M059J (cell line): ENCODE measurements around the gene CRY2. TPM values are rescaled to one million over a fixed set of nuclear protein-coding genes. Genes with fewer than 3 reads are reported as not detected.

Experiments
- DNase-seq: peaks from one replicate; pipeline ENCODE4 v3.0.0-alpha.2; 2012; ENCODE audit warnings: low read depth
- total RNA-seq: library from RNA; depleted of rRNA; stranded (reverse); fragments of >200 nt; shearing (Covaris generic); gene quantifications from 2 replicates; pipeline ENCODE4 v1.2.3, GENCODE V29; 2014; rRNA removed

Gene CRY2
- total RNA-seq, 1 experiment from 2014 or later = 6.1 TPM

DNA sequence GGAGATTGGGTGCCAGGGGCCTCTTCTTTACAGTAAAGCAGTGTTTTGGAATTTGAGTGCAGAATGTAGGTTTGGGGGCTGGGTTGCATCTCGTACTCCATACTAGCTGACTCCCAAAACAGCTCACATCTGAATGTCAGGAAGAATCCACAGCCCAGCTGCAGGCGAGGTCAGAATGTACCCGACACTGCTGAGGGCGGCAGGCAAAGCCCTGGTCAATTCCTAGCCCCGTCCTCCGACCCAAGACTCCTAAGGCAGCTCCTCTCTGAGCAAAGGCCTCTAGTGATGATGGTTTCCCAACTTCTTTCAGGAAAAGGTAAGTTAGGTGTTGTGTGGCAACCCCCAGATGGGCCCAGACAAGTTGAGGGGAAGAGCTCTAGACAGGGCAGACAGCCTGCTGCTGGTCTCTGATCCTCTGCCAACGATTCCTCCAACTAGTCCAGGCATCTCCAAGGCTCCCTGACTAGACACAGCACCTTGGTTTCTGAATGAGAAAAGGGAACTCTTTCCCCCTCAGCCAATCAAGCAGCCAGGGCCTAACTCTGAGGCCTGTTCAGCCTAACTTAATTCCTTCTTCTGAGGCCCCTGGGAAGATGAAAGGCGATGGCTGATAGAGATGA is 83.8 kb downstream of the CRY2 start:
- DNase-seq = no peak

DNA sequence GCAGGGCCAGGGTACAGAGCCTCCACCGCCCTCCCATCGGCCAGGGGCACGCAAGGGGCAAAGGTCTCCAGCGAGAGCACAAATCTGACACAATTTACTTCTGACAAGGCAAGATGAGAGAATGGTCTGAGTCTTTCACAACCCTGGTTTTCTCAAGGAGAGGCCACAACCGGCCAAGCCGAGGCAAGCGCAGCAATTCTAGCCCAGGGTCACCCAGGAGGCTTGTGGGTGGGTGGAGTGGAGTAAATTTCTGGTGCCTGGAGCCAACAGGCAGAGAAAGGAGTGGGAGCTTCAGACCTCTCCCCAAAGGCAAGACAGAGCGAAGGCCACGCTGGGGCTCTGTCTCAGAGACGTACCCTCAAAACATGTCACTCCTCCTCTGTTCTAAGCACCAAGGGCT is 84.5 kb downstream of the CRY2 start:
- DNase-seq = no peak

DNA sequence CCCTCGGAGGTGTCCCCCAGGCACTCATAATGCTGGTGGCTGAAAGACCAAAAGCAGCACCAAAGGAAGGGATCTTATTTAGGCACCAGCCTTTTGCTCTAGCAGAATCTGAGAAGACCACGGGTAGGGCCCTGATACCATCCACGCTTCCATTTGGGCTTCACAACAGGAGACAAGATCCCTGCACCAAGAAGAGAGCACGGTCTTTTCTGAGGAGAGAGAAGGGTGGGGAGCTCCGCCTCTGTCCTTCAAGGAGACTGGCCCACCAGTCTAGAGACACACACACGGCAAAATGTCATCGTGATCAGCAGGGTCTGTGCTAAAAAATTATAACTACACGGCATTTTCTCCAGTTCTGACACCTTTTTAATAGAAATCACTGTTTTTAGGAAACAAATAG is 84.9 kb downstream of the CRY2 start:
- no peak for DNase-seq

Other genes with a start within 250 kb of the CRY2 start
- 0.02 and 0.17 TPM in 2 replicates for gene CHST1, start 181.9 kb upstream of the CRY2 start, total RNA-seq
- 10.2 and 11.0 TPM in 2 replicates for gene SLC35C1, start 42.3 kb upstream of the CRY2 start, total RNA-seq
- gene MAPK8IP1, start 38.2 kb downstream of the CRY2 start, total RNA-seq = 6.6 and 11.7 TPM in 2 replicates
- gene FREY1, start 59.8 kb downstream of the CRY2 start, total RNA-seq = 0.96 TPM in 1 of 2 replicates, not detected in the other
- 27.5 and 38.1 TPM in 2 replicates for gene PEX16, start 70.4 kb downstream of the CRY2 start, total RNA-seq
- 0.22 TPM in 1 of 2 replicates, not detected in the other for gene LARGE2, start 75.2 kb downstream of the CRY2 start, total RNA-seq